ENCODE measurements around the gene ASB2. TPM values are rescaled to one million over a fixed set of nuclear protein-coding genes. Genes with fewer than 3 reads are reported as not detected.

The ASB2 gene
- polyA plus RNA-seq, 12 donors = 10.5 to 37.9 (median 26.4) TPM; not detected in 1

Other genes with a start within 250 kb of the ASB2 start
- gene PRIMA1, start 188.1 kb downstream of the ASB2 start, polyA plus RNA-seq (ENCODE audit: insufficient read length in 12 of 12) = 1 to 10 TPM in 11 of 12 donors, not detected in 1; 2.0 to 7.5 (median 3.9) TPM
- under 1 TPM in 5 of 12 donors, not detected in 7; 0.09 to 0.22 (median 0.13) TPM for gene FAM181A, start 49.2 kb downstream of the ASB2 start, polyA plus RNA-seq (ENCODE audit: insufficient read length in 12 of 12)
- under 1 TPM in 6 of 12 donors, not detected in 6; 0.09 to 0.36 (median 0.23) TPM for gene CCDC197, start 20.7 kb upstream of the ASB2 start, polyA plus RNA-seq (ENCODE audit: insufficient read length in 12 of 12)
- 1 to 10 TPM in 3 of 12 donors, under 1 TPM in 7, not detected in 2; 0.48 to 1.9 (median 0.92) TPM for gene OTUB2, start 49.8 kb upstream of the ASB2 start, polyA plus RNA-seq (ENCODE audit: insufficient read length in 12 of 12)
- gene DDX24, start 104.6 kb upstream of the ASB2 start, polyA plus RNA-seq (ENCODE audit: insufficient read length in 12 of 12) = 100 to 1,000 TPM in 4 of 12 donors, 10 to 100 TPM in 7, not detected in 1; 86.0 to 163 (median 93.9) TPM
- 10 to 100 TPM in 11 of 12 donors, not detected in 1; 10.7 to 69.1 (median 15.5) TPM for gene IFI27L1, start 104.7 kb upstream of the ASB2 start, polyA plus RNA-seq (ENCODE audit: insufficient read length in 12 of 12)
- 1 to 10 TPM in 10 of 12 donors, not detected in 2; 1.4 to 5.7 (median 3.1) TPM for gene IFI27, start 134.2 kb upstream of the ASB2 start, polyA plus RNA-seq (ENCODE audit: insufficient read length in 12 of 12)
- 10 to 100 TPM in 9 of 12 donors, 1 to 10 TPM in 2, not detected in 1; 7.6 to 29.5 (median 12.5) TPM for gene IFI27L2, start 153.0 kb upstream of the ASB2 start, polyA plus RNA-seq (ENCODE audit: insufficient read length in 12 of 12)
- gene PPP4R4, start 197.8 kb upstream of the ASB2 start, polyA plus RNA-seq (ENCODE audit: insufficient read length in 12 of 12) = under 1 TPM in 8 of 12 donors, not detected in 4; 0.10 to 0.30 (median 0.19) TPM

All from muscle of arm (tissue), 12 donors.